Immature natural killer cell (primary cell): ENCODE data around the gene ORMDL2. TPM values are rescaled to one million over a fixed set of nuclear protein-coding genes. Genes with fewer than 3 reads are reported as not detected.
A peak's percentile ranks its signal among the peaks of the same experiment; 100 is the strongest.
"Not testable (repeated sequence)": the region's sequence is repeated elsewhere in the genome, so short reads cannot be mapped to it uniquely, and the experiment has no call there.

ENCODE experiments used
- DNase-seq, 3 donors: peaks; one replicate each; pipeline ENCODE4 v3.0.0; 2022; ENCODE audit warnings: mixed read lengths in 1 of 3
- H3K27ac Mint-ChIP-seq, 6 donors: one replicate each; pipeline ENCODE4 v1.8.0; 2020; ENCODE audit warnings: mixed read lengths in 6 of 6, mild to moderate bottlenecking in 5 of 6, inconsistent platforms in 4 of 6, moderate library complexity in 3 of 6
- H3K27me3 Mint-ChIP-seq, 3 donors: one replicate each; pipeline ENCODE4 v1.8.0; 2020 to 2021; ENCODE audit warnings: low read depth in 3 of 3, mild to moderate bottlenecking in 3 of 3, mixed read lengths in 3 of 3, moderate library complexity in 3 of 3, inconsistent platforms in 1 of 3
- H3K36me3 Mint-ChIP-seq, 3 donors: one replicate each; pipeline ENCODE4 v1.8.0; 2020; ENCODE audit warnings: mixed read lengths in 3 of 3, inconsistent platforms in 2 of 3, mild to moderate bottlenecking in 2 of 3
- H3K4me1 Mint-ChIP-seq, 2 donors: one replicate each; pipeline ENCODE4 v1.8.0; 2020; ENCODE audit warnings: inconsistent platforms in 2 of 2, mild to moderate bottlenecking in 2 of 2, mixed read lengths in 2 of 2, moderate library complexity in 1 of 2
- H3K4me3 Mint-ChIP-seq, 5 donors: one replicate each; pipeline ENCODE4 v1.8.0; 2020; ENCODE audit warnings: mild to moderate bottlenecking in 5 of 5, mixed read lengths in 5 of 5, inconsistent platforms in 3 of 5, moderate library complexity in 3 of 5
- H3K9me3 Mint-ChIP-seq, 6 donors: one replicate each; pipeline ENCODE4 v1.8.0; 2020; ENCODE audit warnings: mild to moderate bottlenecking in 6 of 6, mixed read lengths in 6 of 6, inconsistent platforms in 4 of 6, moderate library complexity in 3 of 6
- polyA plus RNA-seq, 3 donors: library from polyadenylated mRNA; unstranded; fragments of 300-500 nt; fragmentation: Illumina TruSeq; gene quantifications; one replicate each; pipeline ENCODE4 v1.2.3, GENCODE V29; 2021

Gene ORMDL2
- polyA plus RNA-seq, 3 donors from 2014 or later, result 104 to 163 (median 147) TPM

DNA sequence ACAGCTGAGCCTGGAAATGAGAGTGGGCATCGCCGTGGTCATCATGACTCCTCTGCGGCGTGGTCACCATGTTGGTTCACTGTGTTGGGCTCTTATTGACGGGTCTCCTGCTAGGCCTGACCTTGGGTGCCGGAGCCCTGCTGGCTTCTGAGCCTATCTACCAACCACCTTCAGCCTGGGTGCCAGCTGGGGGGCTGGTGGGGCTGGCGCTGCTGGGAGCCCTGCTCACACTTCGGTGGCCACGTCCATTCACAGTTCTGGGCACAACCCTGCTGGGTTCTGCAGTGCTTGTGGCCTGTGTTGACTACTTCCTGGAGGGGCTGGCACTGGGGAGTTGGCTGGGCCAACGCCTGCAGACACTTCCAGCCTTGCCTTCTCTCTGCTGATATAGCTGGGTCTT lies 15.2 kb downstream of the ORMDL2 start:
- Mint-ChIP-seq H3K27me3 (peaks cover 3 to 11% (median 3%) of the 10 kb centered on the region in 3 donors), H3K27ac (no peak overlapping the region)

DNA sequence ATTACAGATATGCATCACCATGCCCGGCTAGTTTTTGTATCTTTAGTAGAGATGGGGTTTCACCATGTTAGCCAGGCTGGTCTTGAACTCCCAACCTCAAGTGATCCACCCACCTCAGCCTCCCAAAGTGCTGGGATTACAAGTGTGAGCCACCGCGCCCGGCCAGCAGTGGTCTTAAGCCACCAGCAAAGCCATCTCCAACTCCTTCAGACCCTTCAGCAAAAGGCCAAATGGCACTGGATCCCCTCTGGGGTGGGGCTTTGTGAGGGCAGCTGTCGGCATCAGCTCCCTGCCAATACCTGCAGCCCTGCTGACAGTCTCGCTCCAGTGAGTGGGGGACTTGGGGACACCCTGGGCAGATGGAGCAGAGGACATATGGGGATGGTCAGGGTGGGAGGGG lies 16.6 kb downstream of the ORMDL2 start:
- DNase-seq, H3K9me3 Mint-ChIP-seq, H3K27me3 Mint-ChIP-seq, H3K36me3 Mint-ChIP-seq, H3K27ac Mint-ChIP-seq, H3K4me3 Mint-ChIP-seq: not testable (repeated sequence)
- H3K4me1 Mint-ChIP-seq, result peaks cover 29% of the 10 kb centered on the region in 2 donors

More for the DNA sequence above, 15.2 kb downstream of the ORMDL2 start:
- Mint-ChIP-seq H3K36me3 (no peaks in the 10 kb centered on the region), H3K9me3 (no peaks in the 10 kb centered on the region), H3K4me1 (peaks cover 36% of the 10 kb centered on the region in 2 donors), H3K4me3 (no peak overlapping the region)
- no peak for DNase-seq

DNA sequence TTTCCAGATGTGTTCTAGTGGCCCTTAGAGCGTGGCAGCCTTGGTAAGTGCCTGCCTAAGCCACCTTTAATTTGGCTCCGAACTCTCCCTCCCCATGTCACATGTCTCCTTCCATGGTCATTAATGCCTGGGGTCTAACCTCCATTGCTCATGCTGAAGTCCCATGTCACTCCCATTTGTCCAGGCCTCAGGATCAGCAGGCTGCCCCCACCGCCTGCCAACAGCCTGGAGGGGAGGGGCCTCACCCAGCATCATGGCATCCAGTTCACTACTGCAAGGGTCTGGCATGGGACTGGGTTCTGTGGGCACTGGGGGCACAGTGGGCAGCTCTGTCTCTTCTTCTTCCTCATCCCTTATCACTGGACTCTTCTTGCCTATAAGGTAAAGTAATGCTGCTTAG lies 20.5 kb downstream of the ORMDL2 start:
- peaks cover 0 to under 1% of the 10 kb centered on the region in 2 donors for H3K4me1 Mint-ChIP-seq
- no peaks in the 10 kb centered on the region for H3K9me3 Mint-ChIP-seq
- no peak overlapping the region for H3K27ac Mint-ChIP-seq
- H3K4me3 Mint-ChIP-seq, result no peak overlapping the region
- peaks cover 1 to 3% (median 3%) of the 10 kb centered on the region in 3 donors for H3K27me3 Mint-ChIP-seq
- H3K36me3 Mint-ChIP-seq, result no peaks in the 10 kb centered on the region
- DNase-seq, result no peak

DNA sequence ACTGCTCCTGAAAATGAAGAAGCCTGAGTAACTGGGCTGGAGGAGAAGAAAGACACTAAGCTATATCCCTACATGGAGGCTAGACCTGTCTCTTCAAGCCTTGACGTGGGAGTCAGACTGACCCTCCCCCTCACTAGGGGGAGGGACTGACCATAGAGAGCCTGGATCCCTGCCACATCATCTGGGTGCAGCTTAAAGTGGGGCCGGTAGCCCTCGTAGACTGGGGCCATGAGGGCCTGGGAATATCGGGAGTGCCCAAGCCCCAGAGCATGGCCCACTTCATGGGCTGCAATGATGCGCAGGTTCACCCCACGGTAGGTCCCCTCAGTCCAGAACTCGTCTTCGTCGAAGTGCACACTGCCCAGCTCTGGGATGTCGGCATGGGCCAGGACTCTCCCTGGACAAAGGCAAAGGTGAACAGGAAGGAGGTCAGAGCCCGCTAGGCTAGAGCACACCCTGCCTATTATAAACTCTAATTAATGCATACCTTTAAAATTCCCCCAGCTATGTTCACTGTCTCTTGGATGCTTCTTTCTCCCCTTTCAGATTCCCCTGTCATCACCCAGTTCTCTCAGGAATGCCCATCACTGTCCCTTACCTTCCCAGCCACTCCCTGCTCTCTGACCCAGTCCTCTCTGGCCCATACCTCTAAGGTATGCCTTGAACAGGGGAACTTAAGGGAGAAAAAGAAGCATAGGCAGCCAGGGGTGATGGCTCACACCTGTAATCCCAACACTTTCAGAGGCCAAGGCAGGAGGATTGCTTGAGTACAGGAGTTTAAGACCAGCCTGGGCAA lies 21.7 kb downstream of the ORMDL2 start:
- Mint-ChIP-seq H3K9me3 (no peaks in the 10 kb centered on the region), H3K36me3 (no peaks in the 10 kb centered on the region), H3K4me1 (no peaks in the 10 kb centered on the region), H3K4me3 (no peak overlapping the region), H3K27ac (peak overlapping the region in 1 of 6 donors; percentile 65), H3K27me3 (peaks cover 3% of the 10 kb centered on the region in 3 donors)
- no peak for DNase-seq

DNA sequence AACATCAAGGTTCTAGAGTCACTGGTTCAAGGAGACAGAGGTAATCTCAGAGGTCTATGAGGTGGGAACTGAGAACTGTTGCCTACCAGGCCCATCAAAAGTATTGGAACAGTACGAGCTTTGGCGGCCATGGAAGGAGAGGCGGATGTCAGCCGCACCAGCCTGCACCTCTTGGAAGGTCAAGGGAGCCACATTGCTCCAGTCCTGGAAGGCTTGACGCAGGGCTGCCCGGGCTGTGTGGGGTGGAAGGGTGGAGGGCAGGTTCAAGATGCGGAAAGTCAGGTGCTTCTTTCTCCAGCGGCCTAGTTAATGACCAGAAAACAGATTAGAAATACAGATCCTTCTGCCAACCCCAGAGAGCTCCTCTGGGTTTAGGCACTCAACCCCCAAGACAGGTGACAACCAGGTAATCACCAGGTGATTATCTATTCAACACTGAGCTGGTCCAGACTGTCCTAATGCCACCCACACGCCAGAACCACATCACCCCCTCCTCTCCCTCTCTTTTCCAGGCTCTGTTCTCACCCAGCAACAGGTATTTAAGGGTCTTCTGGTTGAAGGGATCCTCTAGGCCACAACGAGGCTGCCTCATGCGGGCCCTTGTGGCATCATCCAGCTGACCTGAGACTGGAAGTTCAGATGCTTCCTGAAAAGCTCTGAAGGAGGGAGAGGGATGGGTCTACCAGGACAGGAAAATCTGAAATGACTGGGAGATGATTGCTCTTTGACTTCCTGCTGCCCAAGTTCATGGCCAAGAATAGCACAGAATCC lies 22.9 kb downstream of the ORMDL2 start:
- H3K9me3 Mint-ChIP-seq, result no peaks in the 10 kb centered on the region
- no peaks in the 10 kb centered on the region for H3K36me3 Mint-ChIP-seq
- H3K27me3 Mint-ChIP-seq, result peaks cover 3 to 4% (median 3%) of the 10 kb centered on the region in 3 donors
- H3K27ac Mint-ChIP-seq, result no peak overlapping the region
- no peaks in the 10 kb centered on the region for H3K4me1 Mint-ChIP-seq
- DNase-seq, result no peak
- H3K4me3 Mint-ChIP-seq, result no peak overlapping the region

DNA sequence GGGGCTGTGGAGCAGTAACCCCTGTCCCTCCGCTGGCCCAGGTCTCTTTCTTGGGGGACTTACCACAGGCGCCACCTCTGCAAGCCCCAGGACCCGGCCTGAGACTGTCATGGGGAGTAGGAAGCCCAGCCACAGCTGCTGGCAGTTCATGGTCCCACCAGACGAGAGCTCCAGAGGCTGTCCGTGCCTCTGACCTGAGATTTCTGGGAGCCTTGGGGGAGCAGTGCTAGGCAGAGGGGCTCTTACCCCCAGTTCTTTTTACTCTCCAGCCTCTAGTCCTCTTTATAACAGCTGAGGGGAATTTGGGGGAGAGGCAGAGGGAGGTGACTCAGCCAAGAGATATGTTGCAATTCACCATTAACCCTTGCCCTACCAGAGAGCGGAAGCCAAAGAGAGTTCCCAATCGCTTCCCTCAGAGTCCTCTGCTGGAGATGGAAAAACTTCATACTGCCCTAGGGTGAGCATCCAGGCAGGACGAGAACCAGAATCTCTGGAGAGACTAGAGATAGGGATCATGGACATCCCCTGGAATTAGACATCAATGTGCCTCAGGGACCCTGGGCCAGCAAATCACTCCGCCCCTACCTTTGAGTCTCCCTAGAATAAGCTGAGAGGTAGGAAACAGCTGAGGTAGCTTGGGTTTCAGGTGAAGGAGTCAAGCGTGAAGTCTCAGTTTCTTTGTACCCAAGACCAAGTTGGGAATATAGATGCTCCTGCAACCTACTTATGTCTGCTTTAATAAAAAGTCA lies 25.0 kb downstream of the ORMDL2 start, which contains the start of gene MMP19:
Gene MMP19 (minus strand): TSS at position 256 of the 749 bp plus-strand sequence. CDS start 106 bp downstream, at position 150.
- H3K4me3 Mint-ChIP-seq, result no peak within 1 kb of the TSS
- DNase-seq, result no peak
- H3K9me3 Mint-ChIP-seq, result peaks cover 0 to 3% (median 0%) of the 10 kb centered on the region in 6 donors
- no peaks in the 10 kb centered on the region for H3K4me1 Mint-ChIP-seq
- H3K27me3 Mint-ChIP-seq, result peaks cover 3 to 6% (median 4%) of the 10 kb centered on the region in 3 donors
- no peak within 1 kb of the TSS for H3K27ac Mint-ChIP-seq
- no peaks in the 10 kb centered on the region for H3K36me3 Mint-ChIP-seq

DNA sequence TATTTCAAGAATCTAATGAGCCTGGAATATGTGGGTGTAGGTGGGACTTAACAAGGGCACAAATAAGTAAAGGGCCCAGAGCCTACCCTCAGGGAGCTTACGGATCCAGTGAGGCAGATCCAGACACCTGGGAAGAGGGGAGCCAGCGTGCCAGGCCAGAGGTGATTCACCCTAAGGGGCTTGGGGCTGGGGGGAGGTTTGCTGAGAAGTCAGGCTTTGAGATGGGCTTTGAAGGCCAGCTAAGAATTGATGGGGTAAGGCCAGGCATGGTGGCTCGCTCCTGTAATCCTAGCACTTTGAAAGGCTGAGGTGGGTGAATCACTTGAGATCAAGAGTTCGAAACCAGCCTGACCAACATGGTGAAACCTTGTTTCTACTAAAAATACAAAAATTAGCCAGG lies 25.6 kb downstream of the ORMDL2 start:
- Mint-ChIP-seq H3K9me3 (peaks cover 0 to 3% (median 0%) of the 10 kb centered on the region in 6 donors), H3K36me3 (no peaks in the 10 kb centered on the region), H3K4me1 (no peaks in the 10 kb centered on the region), H3K4me3 (no peak overlapping the region), H3K27me3 (peaks cover 3 to 6% (median 4%) of the 10 kb centered on the region in 3 donors), H3K27ac (no peak overlapping the region)
- no peak for DNase-seq

DNA sequence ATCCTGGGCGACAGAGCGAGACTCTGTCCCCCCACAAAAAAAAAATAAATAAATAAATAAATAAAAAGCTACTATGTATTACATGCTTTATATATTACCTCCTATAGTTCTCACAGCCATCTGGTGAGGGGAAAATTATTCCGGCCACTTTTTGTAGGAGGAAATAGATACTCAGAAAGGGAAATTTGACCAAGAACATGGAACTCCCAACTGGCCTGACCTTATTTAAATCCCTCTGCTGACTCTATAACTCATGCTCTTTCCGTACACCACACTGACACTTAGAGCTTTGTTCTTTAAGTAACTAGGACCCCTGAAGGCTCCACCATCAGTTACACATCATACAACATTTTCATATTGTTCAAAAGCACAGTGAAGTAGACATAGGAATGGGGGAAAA lies 27.1 kb downstream of the ORMDL2 start:
- Mint-ChIP-seq H3K9me3 (peaks cover 0 to 3% (median 0%) of the 10 kb centered on the region in 6 donors), H3K4me3 (no peak overlapping the region), H3K27ac (no peak overlapping the region), H3K36me3 (no peaks in the 10 kb centered on the region), H3K4me1 (no peaks in the 10 kb centered on the region), H3K27me3 (peaks cover 1 to 10% (median 4%) of the 10 kb centered on the region in 3 donors)
- no peak for DNase-seq

DNA sequence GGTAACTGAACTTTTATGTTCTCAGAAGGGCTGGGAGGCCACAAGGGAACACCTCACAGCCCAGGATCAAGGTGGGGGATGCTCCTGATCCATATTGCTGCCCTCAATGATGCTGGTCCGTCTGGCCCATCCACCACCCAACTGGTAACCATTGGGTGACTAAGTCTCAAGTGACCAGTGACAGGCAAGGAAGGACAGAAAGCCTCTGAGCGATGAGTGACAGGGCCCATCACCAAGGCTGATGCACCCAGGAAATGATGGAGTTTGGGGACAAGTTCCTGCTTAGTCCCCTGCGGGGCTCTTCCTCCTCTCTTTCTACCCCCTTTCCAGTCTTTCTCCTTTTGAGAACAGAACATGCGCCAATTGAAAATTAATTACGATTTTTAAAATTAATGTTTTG lies 27.5 kb downstream of the ORMDL2 start:
- Mint-ChIP-seq H3K27me3 (peaks cover 1 to 10% (median 4%) of the 10 kb centered on the region in 3 donors), H3K27ac (no peak overlapping the region), H3K4me1 (no peaks in the 10 kb centered on the region), H3K36me3 (no peaks in the 10 kb centered on the region), H3K4me3 (no peak overlapping the region), H3K9me3 (peaks cover 0 to 3% (median 0%) of the 10 kb centered on the region in 6 donors)
- no peak for DNase-seq

DNA sequence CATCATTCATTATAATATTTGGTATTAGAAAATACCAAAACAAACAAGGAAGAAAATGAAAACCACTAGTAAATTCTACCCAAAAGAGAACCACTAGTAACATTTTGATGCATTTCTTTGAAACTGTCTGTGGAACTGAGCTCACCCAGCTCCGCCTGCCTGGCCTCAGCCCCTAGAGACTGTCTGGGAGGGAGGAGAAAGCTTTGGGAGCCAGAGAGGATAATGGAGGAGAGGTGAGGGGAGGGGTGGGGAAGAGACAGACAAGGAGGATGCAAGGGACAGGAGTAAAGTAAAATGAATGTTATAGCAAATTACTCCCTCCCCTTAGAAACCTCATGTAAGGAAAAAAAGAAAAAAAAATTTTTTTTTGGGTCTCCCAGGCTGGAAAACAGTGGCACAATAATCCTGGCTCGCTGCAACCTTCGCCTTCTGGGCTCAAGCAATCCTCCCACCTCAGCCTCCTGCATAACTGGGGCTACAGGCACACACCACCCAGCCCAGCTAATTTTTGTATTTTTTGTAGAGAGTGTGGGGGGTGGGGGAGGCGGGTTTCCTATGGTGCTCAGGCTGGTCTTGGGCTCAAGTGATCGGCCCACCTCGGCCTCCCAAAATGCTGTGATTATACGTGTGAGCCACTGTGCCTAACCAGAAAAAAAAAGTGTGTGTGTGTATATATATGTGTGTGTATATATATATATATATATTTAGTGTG lies 28.1 kb downstream of the ORMDL2 start:
- no peaks in the 10 kb centered on the region for H3K4me1 Mint-ChIP-seq
- no peak for DNase-seq
- H3K36me3 Mint-ChIP-seq, result no peaks in the 10 kb centered on the region
- H3K27ac Mint-ChIP-seq, result no peak overlapping the region
- no peak overlapping the region for H3K4me3 Mint-ChIP-seq
- H3K9me3 Mint-ChIP-seq, result peaks cover 0 to 3% (median 0%) of the 10 kb centered on the region in 6 donors
- peaks cover 1 to 10% (median 4%) of the 10 kb centered on the region in 3 donors for H3K27me3 Mint-ChIP-seq

DNA sequence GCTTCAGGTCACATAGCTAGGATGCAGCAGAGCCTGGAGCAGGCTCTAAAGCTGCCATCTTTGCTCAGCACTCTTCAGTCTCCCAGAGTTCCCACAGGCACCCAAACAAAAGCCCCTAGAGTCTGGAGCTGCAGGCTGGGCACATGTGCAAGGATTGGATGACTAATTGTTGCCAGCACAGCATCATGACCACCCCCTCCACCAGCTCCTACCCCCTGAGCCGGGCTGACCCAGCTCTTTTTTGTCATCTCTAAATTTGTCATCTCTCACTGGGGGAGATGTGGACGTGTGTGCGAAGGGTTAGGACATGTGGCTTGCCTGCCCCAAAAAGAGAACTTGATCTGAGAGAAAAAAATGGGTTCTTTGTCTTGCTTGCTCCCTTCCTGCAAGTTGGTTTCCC lies 29.2 kb downstream of the ORMDL2 start:
- Mint-ChIP-seq H3K4me3 (no peak overlapping the region), H3K27ac (no peak overlapping the region), H3K36me3 (no peaks in the 10 kb centered on the region), H3K27me3 (peaks cover 1 to 10% (median 4%) of the 10 kb centered on the region in 3 donors), H3K9me3 (peaks cover 0 to 3% (median 0%) of the 10 kb centered on the region in 6 donors), H3K4me1 (no peaks in the 10 kb centered on the region)
- DNase-seq, result no peak

DNA sequence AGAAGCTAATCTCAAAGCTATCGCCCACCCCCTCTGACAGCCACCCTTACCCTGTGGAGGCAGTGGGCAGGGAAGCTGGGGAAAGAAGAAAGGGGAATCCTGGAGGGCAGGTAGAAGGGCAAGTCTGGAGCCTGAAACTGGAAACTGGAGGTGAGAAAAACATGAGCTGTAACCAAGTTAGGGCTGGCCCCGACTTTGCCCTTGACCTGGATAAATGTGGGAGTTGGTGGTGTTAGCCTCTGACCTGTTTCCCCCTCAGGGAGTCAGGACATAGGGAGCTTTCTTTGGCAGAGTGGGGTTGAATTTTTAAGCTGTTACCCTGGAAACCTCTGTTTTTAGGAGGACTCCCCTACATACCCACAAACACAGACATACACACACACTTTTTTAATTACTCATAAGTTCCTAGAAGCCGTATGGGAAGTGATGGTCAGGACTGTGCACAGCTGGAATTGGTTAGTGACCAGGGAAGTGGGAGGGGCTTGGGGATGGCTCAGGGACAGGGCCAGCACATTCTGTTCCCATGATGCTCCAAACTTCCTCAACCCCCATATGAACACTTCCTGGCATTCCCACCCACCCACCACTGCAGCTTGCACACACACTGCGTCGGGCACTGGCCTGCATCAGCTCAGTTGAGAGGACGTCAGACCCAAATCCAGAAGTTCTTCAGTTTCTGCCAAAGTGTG lies 29.9 kb downstream of the ORMDL2 start:
- H3K4me3 Mint-ChIP-seq, result no peak overlapping the region
- no peak overlapping the region for H3K27ac Mint-ChIP-seq
- H3K4me1 Mint-ChIP-seq, result no peaks in the 10 kb centered on the region
- peaks cover 1 to 10% (median 4%) of the 10 kb centered on the region in 3 donors for H3K27me3 Mint-ChIP-seq
- no peaks in the 10 kb centered on the region for H3K36me3 Mint-ChIP-seq
- DNase-seq, result no peak
- H3K9me3 Mint-ChIP-seq, result peaks cover 0 to 3% (median 0%) of the 10 kb centered on the region in 6 donors
